ENCODE data around the gene LCMT1.

- TF ChIP-seq EZH2phosphoT487 (IDR thresholded peaks at IDR 0.05; ENCODE audit: insufficient read depth, low read depth) = no peak
- no peak for TF ChIP-seq EZH2 (IDR thresholded peaks at IDR 0.05; ENCODE audit: insufficient read depth, poor library complexity, severe bottlenecking)
Measured at GRCh38 chr16:25078386-25078978, 33.1 kb upstream of the LCMT1 start.

Measured in GM23248 (cell line).